OCI-LY1 (cell line): ENCODE data around the gene NUAK1.

Experiments
- H2AFZ ChIP-seq: fragments of 200-600 bp; sonication (generic), shearing (Covaris generic); 2 replicates; pipeline ENCODE4 v1.6.0; 2014; ENCODE audit warnings: antibody characterized with exemption, mild to moderate bottlenecking, low read length
- H3F3A ChIP-seq: fragments of 200-600 bp; sonication (generic), shearing (Covaris generic); 2 replicates; pipeline ENCODE4 v1.6.0; 2014; ENCODE audit warnings: mild to moderate bottlenecking, antibody characterized with exemption, low read length, moderate library complexity; ENCODE audit not compliant: insufficient read depth
- H3K27ac ChIP-seq: fragments of 200-600 bp; sonication (generic); 2 replicates; pipeline ENCODE4 v1.5.1; 2014; ENCODE audit warnings: low read length, mixed run types, mild to moderate bottlenecking, low read depth; ENCODE audit not compliant: poor library complexity, severe bottlenecking
- H3K27me3 ChIP-seq: fragments of 200-600 bp; sonication (generic); 2 replicates; pipeline ENCODE4 v1.6.0; 2014; ENCODE audit warnings: antibody characterized with exemption, mild to moderate bottlenecking, low read length, moderate library complexity; ENCODE audit not compliant: insufficient read depth
- H3K36me3 ChIP-seq: fragments of 200-600 bp; sonication (generic); 2 replicates; pipeline ENCODE4 v1.6.1; 2014; ENCODE audit warnings: mild to moderate bottlenecking, antibody characterized with exemption, low read length, moderate library complexity, mixed read lengths; ENCODE audit not compliant: insufficient read depth
- H3K4me1 ChIP-seq: fragments of 200-600 bp; sonication (generic); 2 replicates; pipeline ENCODE4 v1.5.1; 2014; ENCODE audit warnings: mild to moderate bottlenecking, low read length, moderate library complexity; ENCODE audit not compliant: insufficient read depth, severe bottlenecking
- H3K4me2 ChIP-seq: fragments of 200-600 bp; sonication (generic), shearing (Covaris generic); 2 replicates; pipeline ENCODE4 v1.6.1; 2014; ENCODE audit warnings: low read length
- H3K4me3 ChIP-seq: fragments of 200-600 bp; sonication (generic); 2 replicates; pipeline ENCODE4 v1.5.1; 2014; ENCODE audit warnings: low read length, low read depth, mild to moderate bottlenecking, mixed read lengths; ENCODE audit not compliant: poor library complexity, severe bottlenecking
- H3K79me2 ChIP-seq: fragments of 200-600 bp; shearing (Covaris generic); 2 replicates; pipeline ENCODE4 v1.6.1; 2016; ENCODE audit warnings: mixed run types, low read length, mixed read lengths; ENCODE audit not compliant: insufficient read depth
- H3K9ac ChIP-seq: fragments of 200-600 bp; sonication (generic), shearing (Covaris generic); 2 replicates; pipeline ENCODE4 v1.6.1; 2014; ENCODE audit warnings: mild to moderate bottlenecking, low read length, mixed read lengths
- H3K9me2 ChIP-seq: fragments of 200-600 bp; sonication (generic), shearing (Covaris generic); 2 replicates; pipeline ENCODE4 v1.6.1; 2014; ENCODE audit warnings: low read depth, mild to moderate bottlenecking, low read length, mixed read lengths
- H3K9me3 ChIP-seq: fragments of 200-600 bp; shearing (Covaris generic); 2 replicates; pipeline ENCODE4 v1.6.1; 2014; ENCODE audit warnings: low read length, mixed read lengths
- H4K20me1 ChIP-seq: fragments of 200-600 bp; sonication (generic), shearing (Covaris generic); 2 replicates; pipeline ENCODE4 v1.6.0; 2016; ENCODE audit warnings: mild to moderate bottlenecking, low read length; ENCODE audit not compliant: insufficient read depth
- EZH2 ChIP-seq: fragments of 200-600 bp; sonication (generic), shearing (Covaris generic); IDR thresholded peaks from 2 replicates; pipeline ENCODE4 v1.8.0; 2017; ENCODE audit warnings: borderline replicate concordance, mixed run types, mild to moderate bottlenecking, antibody characterized with exemption, low read length, moderate library complexity, mixed read lengths
- TF ChIP-seq, protein P1 (sequence below): fragments of 200-600 bp; sonication (generic), shearing (Covaris generic); IDR thresholded peaks from 2 replicates; pipeline ENCODE4 v1.5.1; 2017; ENCODE audit warnings: mild to moderate bottlenecking, antibody characterized with exemption, low read length, moderate library complexity, mixed read lengths

Gene NUAK1

GRCh38 chr12:106071686-106072085 is 67.1 kb downstream of the NUAK1 start:
- Histone ChIP-seq H3K4me2 (no peak overlapping the region), H3K9me2 (no peaks in the 10 kb centered on the region), H4K20me1 (no peaks in the 10 kb centered on the region), H2AFZ (no peak overlapping the region), H3K4me1 (no peaks in the 10 kb centered on the region), H3K9me3 (no peaks in the 10 kb centered on the region), H3K9ac (no peak overlapping the region), H3K4me3 (no peak overlapping the region), H3K27me3 (no peaks in the 10 kb centered on the region), H3K79me2 (no peaks in the 10 kb centered on the region), H3F3A (no peaks in the 10 kb centered on the region), H3K36me3 (no peaks in the 10 kb centered on the region), H3K27ac (no peak overlapping the region)
- TF ChIP-seq EZH2 = no peak
- TF ChIP-seq, protein P1, sequence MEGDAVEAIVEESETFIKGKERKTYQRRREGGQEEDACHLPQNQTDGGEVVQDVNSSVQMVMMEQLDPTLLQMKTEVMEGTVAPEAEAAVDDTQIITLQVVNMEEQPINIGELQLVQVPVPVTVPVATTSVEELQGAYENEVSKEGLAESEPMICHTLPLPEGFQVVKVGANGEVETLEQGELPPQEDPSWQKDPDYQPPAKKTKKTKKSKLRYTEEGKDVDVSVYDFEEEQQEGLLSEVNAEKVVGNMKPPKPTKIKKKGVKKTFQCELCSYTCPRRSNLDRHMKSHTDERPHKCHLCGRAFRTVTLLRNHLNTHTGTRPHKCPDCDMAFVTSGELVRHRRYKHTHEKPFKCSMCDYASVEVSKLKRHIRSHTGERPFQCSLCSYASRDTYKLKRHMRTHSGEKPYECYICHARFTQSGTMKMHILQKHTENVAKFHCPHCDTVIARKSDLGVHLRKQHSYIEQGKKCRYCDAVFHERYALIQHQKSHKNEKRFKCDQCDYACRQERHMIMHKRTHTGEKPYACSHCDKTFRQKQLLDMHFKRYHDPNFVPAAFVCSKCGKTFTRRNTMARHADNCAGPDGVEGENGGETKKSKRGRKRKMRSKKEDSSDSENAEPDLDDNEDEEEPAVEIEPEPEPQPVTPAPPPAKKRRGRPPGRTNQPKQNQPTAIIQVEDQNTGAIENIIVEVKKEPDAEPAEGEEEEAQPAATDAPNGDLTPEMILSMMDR = no peak

GRCh38 chr12:106070611-106071010 is 68.1 kb downstream of the NUAK1 start:
- no peaks in the 10 kb centered on the region for H3K36me3 ChIP-seq
- TF ChIP-seq EZH2 = no peak
- TF ChIP-seq, protein P1 = no peak
- no peaks in the 10 kb centered on the region for H3K27me3 ChIP-seq

GRCh38 chr12:106070147-106070546 is 68.6 kb downstream of the NUAK1 start:
- H3K36me3 ChIP-seq = no peaks in the 10 kb centered on the region
- no peaks in the 10 kb centered on the region for H4K20me1 ChIP-seq
- H3K4me1 ChIP-seq = no peaks in the 10 kb centered on the region
- H3K4me2 ChIP-seq = no peak overlapping the region
- no peaks in the 10 kb centered on the region for H3K27me3 ChIP-seq
- no peaks in the 10 kb centered on the region for H3K79me2 ChIP-seq
- no peak overlapping the region for H3K9ac ChIP-seq
- no peaks in the 10 kb centered on the region for H3K9me3 ChIP-seq
- no peak for TF ChIP-seq EZH2
- TF ChIP-seq, protein P1 = no peak
- H3K4me3 ChIP-seq = no peak overlapping the region
- H3K9me2 ChIP-seq = no peaks in the 10 kb centered on the region
- no peak overlapping the region for H3K27ac ChIP-seq
- H2AFZ ChIP-seq = no peak overlapping the region
- no peaks in the 10 kb centered on the region for H3F3A ChIP-seq

More at GRCh38 chr12:106070611-106071010, 68.1 kb downstream of the NUAK1 start:
- Histone ChIP-seq H2AFZ (no peak overlapping the region), H3K4me1 (no peaks in the 10 kb centered on the region), H3F3A (no peaks in the 10 kb centered on the region), H3K4me3 (no peak overlapping the region), H3K27ac (no peak overlapping the region), H3K9me3 (no peaks in the 10 kb centered on the region), H4K20me1 (no peaks in the 10 kb centered on the region), H3K79me2 (no peaks in the 10 kb centered on the region), H3K4me2 (no peak overlapping the region), H3K9me2 (no peaks in the 10 kb centered on the region), H3K9ac (no peak overlapping the region)
